Measurements from ENCODE around the gene RPS16. TPM values are rescaled to one million over a fixed set of nuclear protein-coding genes. Genes with fewer than 3 reads are reported as not detected.

Gene RPS16
- polyA plus RNA-seq, 3 donors, result 689 to 2,619 (median 1,038) TPM

DNA sequence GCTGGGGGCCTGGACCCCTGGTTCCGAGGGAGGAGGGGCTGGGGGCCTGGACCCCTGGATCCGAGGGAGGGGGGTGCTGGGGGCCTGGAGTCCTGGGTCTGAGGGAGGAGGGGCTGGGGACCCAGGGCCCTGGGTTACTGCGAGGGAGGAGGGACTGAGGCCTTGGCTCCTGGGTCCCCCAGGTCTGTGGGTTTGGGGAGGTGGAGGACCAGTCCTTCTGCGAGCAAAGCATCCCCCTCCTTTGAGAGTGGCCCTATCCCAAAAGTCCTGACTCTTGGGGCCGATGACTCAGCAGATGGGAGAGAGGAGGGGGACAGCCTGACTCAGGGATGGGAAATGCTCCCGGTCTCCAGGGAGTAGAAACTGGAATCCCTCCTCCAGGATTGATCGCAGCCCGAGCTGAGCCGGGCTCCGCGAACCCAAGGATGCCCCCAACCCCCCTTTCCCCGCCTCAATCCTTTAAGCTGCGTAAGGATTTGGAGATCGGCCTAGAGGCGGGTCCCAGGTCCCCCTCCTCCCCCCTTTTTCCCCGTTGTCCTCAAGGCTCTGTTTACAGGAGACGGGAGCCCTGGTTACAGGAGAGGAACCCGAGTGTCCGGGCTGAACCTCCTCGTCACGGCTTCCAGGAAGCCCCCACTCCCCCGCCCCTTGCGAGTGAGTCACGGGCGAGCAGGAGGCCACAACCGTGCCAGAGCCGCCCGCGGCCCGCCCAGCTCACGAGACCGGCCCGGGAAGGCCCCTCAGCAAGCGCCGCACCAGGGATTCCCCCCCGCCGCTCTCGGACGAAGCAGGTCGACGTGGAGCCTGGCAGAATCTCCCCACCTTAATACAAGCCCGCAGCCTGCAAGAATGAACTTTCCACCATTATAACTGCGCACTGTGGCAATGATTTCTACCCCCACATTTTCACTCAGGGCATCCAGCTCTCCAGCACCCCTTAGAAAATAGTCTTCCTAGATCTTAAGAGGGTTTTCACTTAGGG is 32.1 kb downstream of the RPS16 start:
- Histone ChIP-seq H4K20me1 (ENCODE audit: insufficient read depth, low read length) (peaks cover 25% of the 10 kb centered on the region), H3K9me3 (replicated peaks in 1 of 2; ENCODE audit: control insufficient read depth in 1 of 2, insufficient read depth in 1 of 2, low read length in 2 of 2) (no peaks in the 10 kb centered on the region), H3K36me3 (replicated peaks in 1 of 2; ENCODE audit: control insufficient read depth in 1 of 2, insufficient read depth in 2 of 2, low read length in 2 of 2) (peaks cover 19% of the 10 kb centered on the region in 2 donors), H3K4me1 (ENCODE audit: control insufficient read depth in 1 of 2, insufficient read depth in 2 of 2, low read length in 2 of 2) (peaks cover 68 to 70% of the 10 kb centered on the region in 2 donors), H3K27me3 (ENCODE audit: control insufficient read depth in 2 of 2, insufficient read depth in 2 of 2, low read length in 2 of 2) (no peaks in the 10 kb centered on the region), H3K79me2 (ENCODE audit: insufficient read depth, low read length) (peaks cover 96% of the 10 kb centered on the region), H3K4me2 (replicated peaks; ENCODE audit: extremely low read depth, low read length, poor library complexity, severe bottlenecking) (peak overlapping the region; percentile 75), H2AFZ (ENCODE audit: insufficient read depth, low read depth, low read length, poor library complexity, severe bottlenecking) (no peak overlapping the region), H3K4me3 (replicated peaks in 1 of 3; ENCODE audit: low read depth in 2 of 3, low read length in 3 of 3) (peak overlapping the region; percentile 48 to 96 (median 61)), H3K27ac (ENCODE audit: low read depth in 1 of 2, low read length in 2 of 2) (peak overlapping the region; percentile 98 to 99), H3K9ac (ENCODE audit: insufficient read depth, low read length, poor library complexity, severe bottlenecking) (peak overlapping the region; percentile 100)
- Mint-ChIP-seq H3K27ac (peak overlapping the region; percentile 98 to 100 (median 100)), H3K9me3 (peaks cover 2 to 19% (median 15%) of the 10 kb centered on the region in 7 donors), H3K4me3 (peak overlapping the region; percentile 90 to 92), H3K27me3 (ENCODE audit: low read depth in 3 of 3) (peaks cover 0 to 11% (median 5%) of the 10 kb centered on the region in 3 donors), H3K4me1 (peaks cover 56% of the 10 kb centered on the region), H3K36me3 (peaks cover 29 to 39% of the 10 kb centered on the region in 2 donors)
- TF ChIP-seq, protein P1, sequence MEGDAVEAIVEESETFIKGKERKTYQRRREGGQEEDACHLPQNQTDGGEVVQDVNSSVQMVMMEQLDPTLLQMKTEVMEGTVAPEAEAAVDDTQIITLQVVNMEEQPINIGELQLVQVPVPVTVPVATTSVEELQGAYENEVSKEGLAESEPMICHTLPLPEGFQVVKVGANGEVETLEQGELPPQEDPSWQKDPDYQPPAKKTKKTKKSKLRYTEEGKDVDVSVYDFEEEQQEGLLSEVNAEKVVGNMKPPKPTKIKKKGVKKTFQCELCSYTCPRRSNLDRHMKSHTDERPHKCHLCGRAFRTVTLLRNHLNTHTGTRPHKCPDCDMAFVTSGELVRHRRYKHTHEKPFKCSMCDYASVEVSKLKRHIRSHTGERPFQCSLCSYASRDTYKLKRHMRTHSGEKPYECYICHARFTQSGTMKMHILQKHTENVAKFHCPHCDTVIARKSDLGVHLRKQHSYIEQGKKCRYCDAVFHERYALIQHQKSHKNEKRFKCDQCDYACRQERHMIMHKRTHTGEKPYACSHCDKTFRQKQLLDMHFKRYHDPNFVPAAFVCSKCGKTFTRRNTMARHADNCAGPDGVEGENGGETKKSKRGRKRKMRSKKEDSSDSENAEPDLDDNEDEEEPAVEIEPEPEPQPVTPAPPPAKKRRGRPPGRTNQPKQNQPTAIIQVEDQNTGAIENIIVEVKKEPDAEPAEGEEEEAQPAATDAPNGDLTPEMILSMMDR (IDR thresholded peaks at IDR 0.05), result no peak
- peak; percentile 100 for DNase-seq
- whole genome bisulfite sequencing (ENCODE audit: insufficient coverage), result under 1% methylated on average over 37 of the region's 43 CpGs
- intact Hi-C loops (cut with micrococcal nuclease), result loop anchor here in 1 of 2 donors (5.0 kb wide), 1 partner anchor 721 kb away; no protein-coding TSS in a partner anchor
